Activated T-helper 9 cell treated with anti-CD3 and anti-CD28 coated beads, Interleukin-2, amount 50 U/mL, for 16 hours (primary cell): Measurements from ENCODE around the gene TCF4.

Experiments used
- DNase-seq: peaks from one replicate; pipeline ENCODE4 v3.0.0-alpha.2; 2020; ENCODE audit warnings: low read depth

Gene TCF4

DNA sequence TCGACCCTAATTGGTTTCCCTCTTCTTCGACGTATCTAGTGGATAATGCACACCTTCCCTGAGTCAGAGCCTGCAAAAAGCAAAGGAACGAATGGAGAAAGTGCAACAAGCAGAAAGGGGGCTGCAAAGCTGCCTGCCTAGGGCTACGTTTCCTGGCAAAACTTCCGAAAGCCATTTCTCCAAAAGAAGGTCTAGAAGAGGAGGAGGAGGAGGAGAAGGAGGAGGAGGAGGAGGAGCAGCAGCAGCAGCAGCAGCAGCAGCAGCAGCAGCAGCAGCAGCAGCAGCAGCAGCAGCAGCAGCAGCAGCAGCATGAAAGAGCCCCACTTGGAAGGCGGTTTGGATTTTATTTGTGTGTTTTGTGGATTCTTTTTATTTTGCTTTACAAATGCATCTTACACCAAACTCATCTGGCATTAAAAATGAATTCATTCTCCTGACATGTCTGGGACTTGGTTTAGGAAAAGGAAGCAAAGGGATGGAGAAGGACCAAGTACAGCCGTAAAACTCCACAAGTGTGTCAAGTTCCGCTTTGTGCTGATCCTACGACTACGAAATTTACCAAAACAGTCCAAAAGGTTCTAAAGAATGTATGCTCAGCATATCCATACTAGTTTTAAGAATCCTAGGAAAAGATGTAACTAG lies 2.0 kb downstream of the TCF4 start:
- DNase-seq = no peak

DNA sequence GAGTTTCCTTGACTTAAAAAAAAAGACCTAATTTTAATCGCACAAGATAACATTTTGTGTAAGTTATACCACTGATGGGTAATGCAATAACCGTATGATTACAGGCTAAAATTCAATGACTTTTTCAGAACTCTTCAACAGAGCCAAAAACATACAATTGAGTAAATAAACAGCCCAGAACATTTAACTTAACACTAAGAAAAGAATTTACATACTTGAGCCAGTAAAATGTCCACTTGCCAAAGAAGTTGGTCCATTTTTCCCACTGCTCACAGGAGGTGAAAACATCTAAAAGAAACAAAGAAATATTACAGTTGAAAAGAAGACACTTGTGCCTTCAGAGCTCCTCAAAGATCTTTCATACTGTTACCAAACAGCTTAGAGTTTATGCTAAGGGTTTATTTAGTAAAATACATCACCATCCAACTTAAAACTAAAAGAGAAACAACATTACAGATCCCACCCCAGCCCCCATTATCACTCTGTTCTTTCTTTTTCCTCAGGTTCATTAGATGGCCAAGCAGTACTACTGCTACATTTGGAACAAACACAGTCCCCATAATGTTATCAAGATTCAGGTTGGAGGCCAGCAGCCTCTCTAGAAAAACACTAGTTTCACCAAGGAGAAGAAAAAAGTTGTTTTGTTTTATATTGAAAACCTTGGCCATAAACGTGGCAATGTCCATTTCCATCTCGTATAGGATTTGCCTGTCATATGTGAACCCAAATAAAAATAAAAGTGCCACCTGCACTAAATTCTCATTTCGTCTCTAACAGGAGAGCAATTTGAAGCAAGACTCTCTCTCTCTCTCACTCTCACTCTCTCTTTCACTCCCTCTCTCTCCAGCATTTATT lies 2.7 kb downstream of the TCF4 start:
- no peak for DNase-seq

DNA sequence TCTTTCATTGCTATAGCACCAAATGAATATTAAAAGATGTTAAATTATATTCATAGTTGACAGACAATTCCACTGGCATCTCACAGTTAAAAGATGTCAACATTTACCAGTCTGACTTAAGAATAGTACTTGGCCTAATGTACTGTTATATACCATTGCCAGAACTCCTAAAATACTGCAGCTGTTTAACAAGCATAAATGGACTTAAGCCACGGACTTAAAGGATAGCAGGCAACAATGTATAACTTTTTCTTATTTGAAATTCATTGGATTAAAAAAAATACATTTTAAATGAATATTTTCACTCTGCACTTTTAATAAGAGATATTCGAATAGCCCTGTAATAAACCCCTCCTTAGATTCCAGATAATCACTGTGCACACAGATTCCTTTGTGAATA lies 3.8 kb downstream of the TCF4 start:
- DNase-seq = no peak

DNA sequence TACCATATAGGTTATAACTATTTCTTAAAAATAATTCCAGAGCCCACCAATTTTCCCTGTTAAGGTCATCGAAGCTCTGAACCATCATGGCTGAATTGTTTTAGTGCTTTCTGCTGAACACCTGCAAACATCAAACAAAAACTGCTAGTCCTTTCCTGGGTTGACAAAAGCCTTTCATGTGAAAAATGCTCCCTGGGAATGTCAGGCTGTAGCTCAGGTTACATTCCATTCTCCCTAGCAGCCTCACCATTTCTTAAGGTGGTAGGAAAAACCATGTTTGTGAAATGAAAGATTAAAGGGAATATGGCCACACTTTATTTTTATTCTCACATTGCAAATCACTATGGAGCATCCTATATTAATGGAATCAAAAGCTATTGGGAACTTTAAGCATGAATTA lies 5.7 kb downstream of the TCF4 start:
- DNase-seq = no peak

DNA sequence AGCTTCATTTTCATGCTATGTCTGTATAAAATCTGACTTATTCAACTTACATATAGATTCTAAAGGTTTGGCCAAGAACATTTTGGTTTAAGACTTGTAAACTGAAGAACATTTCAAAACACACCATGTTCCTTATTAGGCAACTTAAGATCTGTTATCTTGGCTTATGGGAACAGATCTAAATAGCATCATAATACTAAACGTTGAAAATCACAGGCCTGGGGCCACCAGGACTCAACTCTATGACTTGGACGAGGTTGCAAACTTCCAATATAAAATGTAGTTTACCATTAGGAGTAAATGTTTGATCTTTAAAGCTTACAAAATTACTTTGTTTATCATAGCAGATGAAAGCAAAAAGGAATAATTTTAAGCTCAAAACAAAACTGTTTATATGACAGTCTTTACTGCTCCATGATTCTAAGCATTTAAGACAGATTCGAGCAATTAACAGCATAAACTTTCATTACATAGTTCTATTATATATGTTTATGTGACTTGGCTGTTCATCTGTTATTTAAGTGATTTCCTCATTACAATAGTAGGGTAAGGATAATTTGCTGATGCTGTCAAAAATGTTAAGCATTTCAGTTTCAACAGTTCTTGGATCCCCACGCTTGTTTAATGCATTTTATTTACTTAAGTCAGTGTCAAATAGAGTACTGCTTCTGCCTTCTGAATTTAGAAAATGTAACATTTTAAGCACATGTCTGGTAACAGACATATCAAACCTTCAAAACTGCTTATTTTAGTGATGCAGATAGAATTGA lies 8.3 kb downstream of the TCF4 start:
- DNase-seq = no peak

DNA sequence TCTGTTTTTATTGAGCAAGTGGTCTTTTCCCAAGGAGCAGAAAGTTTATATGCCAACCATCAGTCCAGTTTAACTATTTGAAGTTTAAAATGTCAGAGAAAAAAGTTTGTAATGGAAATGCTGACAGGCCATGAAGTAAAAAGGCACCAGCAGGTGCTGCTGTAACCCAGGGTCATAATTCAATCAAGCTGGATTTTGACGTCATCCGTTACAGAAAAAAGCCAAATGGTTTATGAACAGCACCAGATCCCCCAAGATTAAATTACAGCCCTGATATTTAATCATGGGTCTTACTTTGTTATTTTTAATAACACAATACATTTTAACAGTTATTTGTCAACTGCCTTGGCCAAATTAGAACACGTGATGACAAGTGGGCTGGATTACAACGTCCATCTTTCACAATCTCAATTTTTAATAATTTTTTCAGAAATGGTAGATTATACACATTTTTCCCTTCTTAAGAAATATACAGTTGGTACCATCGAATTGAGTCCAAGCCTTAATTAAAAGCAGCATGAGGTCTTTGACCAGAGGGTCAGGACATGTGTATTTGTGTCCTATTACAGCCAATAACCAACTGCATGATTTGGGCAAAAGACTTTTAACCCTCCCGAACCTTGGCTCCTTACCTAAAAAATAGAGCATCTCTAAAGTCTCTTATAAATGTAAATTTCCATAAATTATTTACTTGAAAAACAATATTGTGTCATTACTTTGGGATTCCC lies 10.0 kb downstream of the TCF4 start:
- no peak for DNase-seq

DNA sequence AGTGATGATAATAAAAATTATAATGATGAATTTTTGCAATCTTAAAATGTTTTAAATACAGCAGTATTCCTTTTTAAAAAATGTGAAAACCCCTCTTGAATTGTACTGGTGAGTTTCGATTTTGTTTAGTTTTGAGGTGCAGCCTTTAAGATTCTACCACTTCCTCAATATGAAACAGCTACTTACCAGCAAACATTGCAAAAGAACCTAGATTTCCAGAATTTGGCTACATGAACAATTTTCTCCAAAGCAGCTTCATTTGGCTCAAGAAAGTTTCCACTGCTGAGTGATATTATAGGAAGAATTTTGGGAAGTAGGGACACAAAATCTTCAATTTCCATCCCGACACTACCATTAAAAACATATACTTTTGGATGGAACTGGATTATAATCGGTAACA lies 12.0 kb downstream of the TCF4 start:
- DNase-seq = no peak

DNA sequence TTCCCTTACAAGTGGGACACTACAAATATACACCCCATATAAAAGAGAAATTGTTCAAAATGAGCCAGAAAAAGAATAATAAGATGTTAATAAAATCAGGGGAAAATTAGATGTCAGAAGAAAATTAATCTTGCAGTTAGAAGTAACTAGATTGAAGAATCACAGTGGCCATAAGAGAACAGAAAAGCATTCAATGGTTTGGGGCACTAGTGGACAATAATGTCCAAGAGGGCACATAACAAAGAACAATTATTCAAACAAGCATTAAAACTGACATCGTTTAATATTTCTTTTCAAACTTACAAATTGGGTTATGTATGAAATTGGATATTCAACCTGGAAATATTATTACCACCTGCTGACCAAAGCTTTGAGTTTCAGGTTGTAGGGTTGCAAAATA lies 12.9 kb downstream of the TCF4 start:
- DNase-seq = no peak

DNA sequence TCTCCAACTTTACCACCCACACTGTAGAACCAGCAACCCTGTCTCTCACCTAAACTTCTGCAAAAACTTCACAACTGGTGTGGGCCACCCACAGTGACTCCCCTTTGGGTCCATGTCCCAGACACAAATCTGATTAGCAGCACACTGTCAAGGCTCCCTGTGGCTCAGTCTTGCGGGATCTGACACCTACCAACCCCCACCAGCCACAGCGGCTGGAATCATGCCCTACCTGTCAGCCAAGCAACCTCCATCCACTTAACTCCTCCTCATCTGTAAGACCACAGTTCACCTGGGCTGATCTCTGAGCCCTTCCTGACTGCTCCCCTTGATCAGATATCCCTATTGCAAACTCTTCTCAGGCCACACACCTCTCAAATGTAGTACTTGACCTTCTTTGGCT lies 14.6 kb downstream of the TCF4 start:
- no peak for DNase-seq

DNA sequence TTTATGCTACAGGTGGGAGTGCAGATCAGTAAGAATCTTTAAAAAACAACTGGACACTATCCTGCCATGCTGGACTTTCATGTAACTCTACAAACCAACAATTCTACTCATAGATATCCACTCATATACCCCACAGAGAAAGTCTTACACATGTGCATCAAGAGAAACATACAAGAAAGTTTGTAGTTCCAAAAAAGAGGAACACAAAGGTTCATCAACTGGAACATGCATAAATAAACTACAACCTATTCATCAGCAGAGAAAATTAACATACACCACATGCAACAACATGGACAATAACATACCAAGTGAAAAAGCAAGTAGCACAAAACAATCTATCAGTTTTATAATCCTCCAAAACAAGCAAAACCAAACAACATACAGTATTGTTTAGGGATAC lies 17.0 kb downstream of the TCF4 start:
- no peak for DNase-seq

DNA sequence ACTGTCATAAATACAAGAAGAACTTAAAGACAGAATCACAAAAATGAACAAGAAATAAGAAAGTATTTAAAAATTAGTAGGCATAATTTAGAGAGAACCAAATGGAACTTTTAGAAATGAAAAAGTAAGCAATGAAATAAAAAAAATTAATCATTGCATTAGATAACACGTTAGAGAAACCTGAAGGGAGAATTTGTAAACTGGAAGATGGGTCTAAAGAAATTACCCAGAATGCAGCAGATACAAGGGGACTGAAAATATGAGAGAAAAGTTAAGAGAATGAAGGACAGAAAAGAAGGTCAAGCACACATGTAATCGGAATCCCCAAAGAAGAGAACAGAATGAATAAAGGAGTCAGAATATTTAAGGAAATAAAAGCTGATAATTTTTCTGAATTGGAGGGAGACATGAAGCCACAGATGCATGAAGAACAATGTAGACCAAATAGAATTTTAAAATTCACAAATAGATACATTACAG lies 21.5 kb downstream of the TCF4 start:
- DNase-seq = no peak

DNA sequence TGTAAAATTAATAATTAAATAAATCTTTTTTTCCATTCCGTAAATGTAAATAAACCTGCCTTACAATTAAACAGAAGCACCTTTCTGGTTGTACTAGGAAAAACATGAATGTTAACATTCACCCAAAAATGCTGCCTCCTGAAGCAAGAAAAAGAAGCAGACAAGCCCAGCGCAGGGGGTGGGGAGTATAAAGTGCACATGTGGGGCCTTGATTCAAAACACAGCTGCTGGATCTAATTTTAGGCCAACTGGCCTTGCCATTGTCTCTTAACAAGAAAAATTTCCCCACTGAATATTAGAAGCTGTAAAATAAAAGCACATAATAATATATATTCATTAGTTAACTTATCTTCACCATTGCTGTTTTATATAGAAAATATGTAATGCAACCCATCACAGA lies 28.3 kb downstream of the TCF4 start:
- DNase-seq = no peak

DNA sequence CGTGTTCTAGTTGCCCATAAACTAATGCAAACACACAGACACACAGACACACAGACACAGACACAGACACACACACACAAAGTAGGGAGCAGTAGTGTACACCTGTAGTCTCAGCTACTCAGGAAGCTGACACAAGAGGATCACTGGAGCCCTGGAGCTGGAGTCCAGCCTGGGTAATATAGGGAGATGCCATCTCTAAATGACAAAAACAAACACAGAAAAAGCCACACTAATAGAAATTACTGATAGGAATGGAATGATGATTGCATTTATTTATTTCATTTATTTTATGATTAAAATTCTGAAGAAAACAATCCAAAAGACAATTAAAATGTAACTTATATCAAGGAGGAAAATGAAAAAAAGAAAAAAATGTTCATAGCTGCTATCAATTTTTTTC lies 30.8 kb downstream of the TCF4 start:
- DNase-seq = no peak

DNA sequence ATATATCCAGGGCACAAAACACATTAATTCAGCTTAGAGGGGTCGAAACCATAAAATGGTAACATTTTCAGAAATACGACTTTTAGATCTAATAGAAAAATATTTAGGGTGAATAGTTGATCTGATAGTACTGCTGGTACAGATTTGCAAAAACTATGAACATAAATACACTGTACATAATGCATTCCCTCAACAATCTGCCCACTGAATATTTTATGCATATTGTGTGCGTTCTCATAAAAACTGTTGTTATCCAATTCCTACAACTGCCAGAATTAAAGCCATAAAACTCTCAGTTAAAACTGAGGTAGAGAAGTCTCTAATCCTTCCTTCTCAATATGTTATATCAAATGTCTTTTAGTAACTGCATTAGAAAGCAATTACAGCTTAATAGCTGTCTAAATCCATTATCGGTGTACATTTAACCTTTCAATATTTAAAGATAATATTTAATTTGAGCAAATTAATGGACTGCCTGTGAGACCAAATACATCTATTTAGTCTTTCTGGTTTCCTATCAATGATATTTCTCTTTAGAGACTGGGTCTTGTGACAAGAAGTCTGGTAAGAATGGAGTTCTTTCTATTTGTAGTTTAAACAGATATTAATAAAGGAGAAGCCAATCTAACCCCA lies 32.5 kb downstream of the TCF4 start:
- no peak for DNase-seq

DNA sequence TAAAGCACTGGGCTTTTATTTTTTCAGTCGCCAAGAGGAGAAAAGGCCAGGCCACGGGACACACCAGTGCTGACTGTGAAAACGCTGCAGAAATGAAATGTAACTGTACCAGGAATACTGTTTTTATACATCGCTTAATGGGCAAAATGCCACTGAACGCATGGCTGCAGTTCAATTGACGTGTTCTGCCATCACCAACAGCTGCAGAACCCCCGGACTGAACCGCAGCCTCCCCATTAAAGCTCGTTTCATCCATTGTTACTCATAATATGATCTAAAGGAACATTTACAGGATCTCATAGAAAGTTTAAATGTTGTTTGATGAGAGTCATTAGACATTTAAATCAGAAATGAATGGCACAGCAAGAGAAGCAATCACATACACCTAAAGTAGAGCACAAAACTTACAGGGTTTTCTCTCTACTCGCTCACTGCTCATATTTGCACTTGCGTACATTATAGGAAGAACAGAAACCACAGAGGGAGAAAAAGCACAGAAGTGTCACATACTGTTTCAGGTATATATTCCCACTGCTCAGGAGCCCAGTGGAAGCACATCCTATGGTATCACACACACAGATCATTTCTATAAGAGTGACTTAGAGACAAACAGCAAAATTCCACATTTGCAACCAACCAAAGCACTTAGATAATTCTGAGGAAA lies 35.3 kb downstream of the TCF4 start:
- DNase-seq = no peak

DNA sequence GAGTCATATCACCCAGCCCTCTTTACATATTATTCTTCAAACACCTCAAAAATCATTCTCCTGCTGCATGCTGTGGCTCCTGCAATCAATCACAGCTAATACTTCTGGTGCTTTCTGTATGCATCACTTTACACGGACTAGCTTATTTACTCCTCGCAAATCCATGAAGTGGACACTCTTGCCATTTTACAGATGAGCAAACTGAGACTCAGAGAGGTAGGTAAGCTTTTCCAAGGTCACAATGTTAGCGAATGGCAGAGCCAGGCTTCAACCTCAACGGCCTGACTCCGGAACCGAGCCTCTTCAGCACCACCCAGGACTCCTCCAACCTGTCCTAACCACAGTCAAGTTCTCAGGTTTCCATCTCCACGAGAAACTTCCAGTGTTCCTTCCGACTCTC lies 36.8 kb downstream of the TCF4 start:
- DNase-seq = no peak

DNA sequence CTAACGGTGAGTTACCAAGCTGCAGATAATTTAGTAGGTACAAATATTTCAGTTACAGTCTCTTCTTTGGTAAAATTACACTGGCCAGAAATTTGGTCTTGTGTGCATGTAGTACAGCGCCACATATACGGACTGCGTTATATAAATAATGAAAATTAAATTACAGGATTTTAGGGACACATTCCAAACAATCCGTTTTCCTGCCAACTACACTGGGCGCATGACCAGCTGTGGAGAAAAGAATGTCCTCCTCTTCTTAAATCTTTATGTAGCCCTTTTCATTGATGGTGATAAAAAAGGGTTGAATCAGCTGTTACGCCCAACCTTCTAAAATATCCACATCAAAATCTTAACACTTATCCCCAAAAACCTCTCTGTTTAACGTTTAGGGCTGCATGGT lies 37.5 kb downstream of the TCF4 start:
- no peak for DNase-seq

DNA sequence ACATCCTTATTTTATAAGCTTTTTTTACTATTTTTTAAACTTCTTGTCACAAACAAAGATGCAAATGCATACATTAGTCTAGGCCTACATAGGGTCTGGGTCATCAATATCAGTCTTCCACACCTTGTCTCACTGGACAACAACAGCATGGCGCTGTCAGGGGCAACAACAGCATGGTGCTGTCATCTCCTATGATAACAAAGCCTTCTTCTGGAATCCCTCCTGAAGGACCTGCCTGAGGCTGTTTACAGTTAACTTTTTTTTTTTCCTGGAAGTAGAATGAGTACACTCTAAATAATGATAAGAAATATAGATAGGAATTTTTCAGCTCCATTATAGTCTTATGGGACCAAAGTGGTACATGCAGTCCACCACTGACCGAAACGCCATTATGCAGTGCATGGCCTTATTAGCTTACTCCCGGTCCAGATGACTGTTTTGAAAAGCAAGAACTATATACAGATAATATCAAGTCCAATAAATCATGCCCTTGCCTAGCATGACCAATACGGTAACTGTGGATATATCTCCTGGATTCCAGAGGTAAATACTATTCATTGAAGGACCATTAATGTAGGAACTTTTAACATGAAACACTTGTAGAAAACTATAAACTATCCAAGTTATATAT lies 38.4 kb downstream of the TCF4 start:
- DNase-seq = no peak

DNA sequence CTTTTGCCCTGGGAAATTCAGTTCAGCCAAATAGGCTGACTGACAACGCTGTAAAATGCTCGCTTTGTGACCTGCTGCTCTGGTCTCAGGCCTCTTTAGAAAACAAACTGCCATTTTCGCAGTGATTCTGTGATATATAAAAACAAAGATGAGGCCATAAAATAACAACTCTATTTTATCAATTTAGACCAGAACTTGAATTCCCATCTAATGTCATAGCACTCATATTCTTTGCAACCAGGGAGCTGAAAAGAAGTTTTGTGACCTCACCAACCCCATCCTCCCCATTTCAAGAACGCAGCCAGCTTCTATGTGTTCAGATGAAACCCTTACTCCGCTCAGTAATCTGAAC lies 40.3 kb downstream of the TCF4 start:
- DNase-seq = no peak

DNA sequence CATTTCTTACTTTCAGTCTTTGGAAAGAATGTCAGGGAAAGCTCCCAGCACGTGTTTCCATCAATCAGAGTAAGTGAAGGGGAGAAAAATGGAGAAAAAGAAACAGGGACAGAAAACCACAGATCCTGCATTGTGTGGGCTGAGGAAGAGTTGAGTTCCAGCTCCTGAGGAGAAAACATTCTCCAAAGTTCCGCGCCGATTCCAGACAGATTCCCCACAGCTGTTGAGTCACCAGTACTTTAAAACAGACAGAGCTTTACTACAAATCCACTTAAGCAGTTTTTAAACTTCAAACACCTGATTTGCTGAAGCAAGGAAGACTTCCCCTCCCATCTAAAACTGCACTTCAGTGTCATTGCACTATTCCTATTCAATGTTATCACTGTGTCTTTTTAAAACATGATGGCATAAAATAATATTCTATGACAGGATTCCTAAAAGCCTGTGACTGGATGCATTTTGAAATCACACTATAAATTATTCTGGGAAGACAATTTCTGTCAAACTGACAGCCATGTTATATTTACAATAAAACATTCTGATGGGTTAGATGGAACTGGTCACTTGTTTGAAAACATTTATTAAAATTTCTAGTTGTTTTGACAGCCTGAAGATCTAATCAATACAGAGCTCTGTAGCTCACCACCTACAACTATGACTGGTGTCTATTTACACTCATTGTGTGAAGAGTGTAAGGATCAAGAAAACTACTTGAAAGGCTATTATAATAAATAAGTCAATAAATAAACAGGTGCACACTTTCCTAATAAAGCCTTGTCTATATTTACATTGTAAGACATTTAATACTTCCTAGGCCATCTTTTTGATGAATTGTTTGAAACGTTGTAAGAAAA lies 40.9 kb downstream of the TCF4 start:
- no peak for DNase-seq
